GM12878 (cell line): Measurements from ENCODE around the gene RAG1.

Source experiments
- IKZF1 ChIP-seq: fragments of 450-650 bp; conservative IDR thresholded peaks from 2 replicates; pipeline ENCODE4 v1.6.1; 2017; ENCODE audit warnings: antibody characterized with exemption, mild to moderate bottlenecking
- POLR2A ChIP-seq: IDR thresholded peaks from 2 replicates; pipeline ENCODE4 v1.6.1; 2011; ENCODE audit warnings: low read depth, mild to moderate bottlenecking, low read length
- POLR2AphosphoS2 ChIP-seq: IDR thresholded peaks from 2 replicates; pipeline ENCODE4 v1.6.1; 2011; ENCODE audit warnings: low read depth, mild to moderate bottlenecking, low read length, improper control_type of control experiment, moderate library complexity
- RCOR1 ChIP-seq: conservative IDR thresholded peaks from 2 replicates; pipeline ENCODE4 v1.6.1; 2012; ENCODE audit warnings: low read depth, low read length, improper control_type of control experiment
- TF ChIP-seq, protein P1 (sequence below), 3 experiments: IDR thresholded peaks in 2 of 3; conservative IDR thresholded peaks in 1 of 3; 2 replicates each; pipeline ENCODE4 v1.5.1; 2011; ENCODE audit warnings: low read depth in 3 of 3, low read length in 3 of 3, mild to moderate bottlenecking in 3 of 3, control low read depth in 2 of 3, moderate library complexity in 2 of 3, inconsistent platforms in 1 of 3, mixed read lengths in 1 of 3; ENCODE audit not compliant: control insufficient read depth in 2 of 3, insufficient read depth in 1 of 3; ENCODE audit errors: extremely low read depth in 1 of 3

DNA sequence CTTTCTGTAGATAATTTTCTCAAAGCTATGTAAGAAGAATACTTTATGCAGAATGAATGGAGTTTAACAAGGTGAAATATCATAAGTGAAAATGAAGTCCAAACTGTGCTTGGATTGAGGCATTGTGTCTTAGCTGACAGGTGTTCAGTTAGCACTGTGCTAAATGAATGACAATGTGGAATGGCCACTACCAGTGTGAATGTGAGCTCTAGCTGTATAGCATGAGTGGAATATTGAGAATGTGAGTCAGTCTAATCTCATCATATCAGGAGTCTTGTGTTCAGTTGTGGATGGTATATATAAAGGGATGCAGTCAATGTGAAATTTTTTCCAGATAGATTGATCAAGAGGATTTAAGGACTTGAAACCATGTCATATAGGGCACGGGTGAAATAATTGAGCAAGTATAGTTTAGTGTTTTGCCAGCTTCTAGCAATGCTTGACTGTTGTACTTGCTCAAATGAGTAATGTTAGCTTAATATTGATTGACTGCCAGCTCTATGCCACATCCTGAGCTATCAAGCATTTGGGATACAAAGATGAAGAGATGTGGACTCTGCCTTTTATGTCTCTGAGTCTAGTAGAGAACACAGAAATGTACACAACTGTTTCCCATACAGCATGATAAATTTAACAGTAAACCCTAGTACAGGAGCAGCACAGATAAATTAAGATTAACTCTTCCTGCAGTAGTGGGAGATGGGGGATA, 40.8 kb downstream of the RAG1 start:
- no peak for TF ChIP-seq POLR2AphosphoS2
- TF ChIP-seq IKZF1: no peak
- no peak for TF ChIP-seq POLR2A
- TF ChIP-seq, protein P1, sequence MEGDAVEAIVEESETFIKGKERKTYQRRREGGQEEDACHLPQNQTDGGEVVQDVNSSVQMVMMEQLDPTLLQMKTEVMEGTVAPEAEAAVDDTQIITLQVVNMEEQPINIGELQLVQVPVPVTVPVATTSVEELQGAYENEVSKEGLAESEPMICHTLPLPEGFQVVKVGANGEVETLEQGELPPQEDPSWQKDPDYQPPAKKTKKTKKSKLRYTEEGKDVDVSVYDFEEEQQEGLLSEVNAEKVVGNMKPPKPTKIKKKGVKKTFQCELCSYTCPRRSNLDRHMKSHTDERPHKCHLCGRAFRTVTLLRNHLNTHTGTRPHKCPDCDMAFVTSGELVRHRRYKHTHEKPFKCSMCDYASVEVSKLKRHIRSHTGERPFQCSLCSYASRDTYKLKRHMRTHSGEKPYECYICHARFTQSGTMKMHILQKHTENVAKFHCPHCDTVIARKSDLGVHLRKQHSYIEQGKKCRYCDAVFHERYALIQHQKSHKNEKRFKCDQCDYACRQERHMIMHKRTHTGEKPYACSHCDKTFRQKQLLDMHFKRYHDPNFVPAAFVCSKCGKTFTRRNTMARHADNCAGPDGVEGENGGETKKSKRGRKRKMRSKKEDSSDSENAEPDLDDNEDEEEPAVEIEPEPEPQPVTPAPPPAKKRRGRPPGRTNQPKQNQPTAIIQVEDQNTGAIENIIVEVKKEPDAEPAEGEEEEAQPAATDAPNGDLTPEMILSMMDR (IDR thresholded peaks at IDR 0.05 in 2 of 3, conservative IDR thresholded peaks at IDR 0.05 in 1 of 3; ENCODE audit: control insufficient read depth in 2 of 3, extremely low read depth in 1 of 3, insufficient read depth in 1 of 3, low read depth in 3 of 3, low read length in 3 of 3): no peak
- TF ChIP-seq RCOR1: no peak
